Left colon (tissue), 2 donors: Measurements from ENCODE around the gene OR2T11. TPM values are rescaled to one million over a fixed set of nuclear protein-coding genes. Genes with fewer than 3 reads are reported as not detected.

Source experiments
- total RNA-seq, 2 donors: library from RNA; stranded (reverse); fragmentation: NEBNext Ultra II Directional; extraction: Animal tissue kit (Norgen Biotek cat#: 25700); gene quantifications; one replicate each; pipeline ENCODE4 v1.2.1, GENCODE V29; 2021
- donor health status: DM: no; HTN: no; CAD: no.
- donor health status: DM: yes; HTN: yes; CAD: no.

Gene OR2T11
- total RNA-seq, 2 donors from 2014 or later, result not detected

Other genes starting within 250 kb of the OR2T11 start
- gene OR2T1, start 232.0 kb downstream of the OR2T11 start, total RNA-seq, result not detected
- not detected for gene OR2T2, start 189.5 kb downstream of the OR2T11 start, total RNA-seq
- gene OR2T3, start 161.7 kb downstream of the OR2T11 start, total RNA-seq, result not detected
- not detected for gene OR2T5, start 146.5 kb downstream of the OR2T11 start, total RNA-seq
- gene OR2G6, start 127.0 kb downstream of the OR2T11 start, total RNA-seq, result not detected
- not detected for gene OR2T29, start 72.3 kb downstream of the OR2T11 start, total RNA-seq
- gene OR2T34, start 60.3 kb downstream of the OR2T11 start, total RNA-seq, result not detected
- not detected for gene OR2T10, start 37.4 kb downstream of the OR2T11 start, total RNA-seq
- not detected for gene OR2T35, start 10.2 kb upstream of the OR2T11 start, total RNA-seq
- not detected for gene OR2T27, start 20.4 kb upstream of the OR2T11 start, total RNA-seq
- gene OR14I1, start 67.7 kb upstream of the OR2T11 start, total RNA-seq, result not detected
- 100 to 1,000 TPM; 366 to 407 TPM for gene LYPD8, start 120.7 kb upstream of the OR2T11 start, total RNA-seq
- gene SH3BP5L, start 190.8 kb upstream of the OR2T11 start, total RNA-seq, result 10 to 100 TPM; 22.2 to 25.9 TPM
- 10 to 100 TPM; 32.9 to 36.2 TPM for gene ZNF672, start 203.1 kb upstream of the OR2T11 start, total RNA-seq
- 10 to 100 TPM; 26.9 to 31.4 TPM for gene ZNF692, start 224.0 kb upstream of the OR2T11 start, total RNA-seq